Measurements from ENCODE around the gene MRPL21.

MRPL21 gene

DNA sequence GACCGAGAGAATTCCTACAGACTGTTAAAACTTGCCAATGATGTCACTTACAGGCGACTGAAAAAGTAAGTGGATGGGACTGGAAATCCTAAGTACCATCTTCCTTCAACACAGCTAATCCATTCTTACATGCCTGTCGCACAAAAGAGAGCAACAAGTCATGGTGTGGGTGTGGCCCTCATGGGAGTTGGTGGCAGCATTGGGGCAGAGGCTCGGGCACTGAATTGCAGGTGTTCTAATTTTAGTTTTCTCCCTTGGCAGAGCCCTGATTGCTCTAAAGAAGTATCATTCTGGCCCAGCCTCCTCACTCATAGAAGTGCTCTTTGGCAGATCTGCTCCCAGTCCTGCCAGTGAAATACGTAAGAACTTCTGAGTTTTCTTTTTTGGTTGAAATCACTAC is 4.6 kb upstream of the MRPL21 start:
- no peak overlapping the region for H3K27ac ChIP-seq

DNA sequence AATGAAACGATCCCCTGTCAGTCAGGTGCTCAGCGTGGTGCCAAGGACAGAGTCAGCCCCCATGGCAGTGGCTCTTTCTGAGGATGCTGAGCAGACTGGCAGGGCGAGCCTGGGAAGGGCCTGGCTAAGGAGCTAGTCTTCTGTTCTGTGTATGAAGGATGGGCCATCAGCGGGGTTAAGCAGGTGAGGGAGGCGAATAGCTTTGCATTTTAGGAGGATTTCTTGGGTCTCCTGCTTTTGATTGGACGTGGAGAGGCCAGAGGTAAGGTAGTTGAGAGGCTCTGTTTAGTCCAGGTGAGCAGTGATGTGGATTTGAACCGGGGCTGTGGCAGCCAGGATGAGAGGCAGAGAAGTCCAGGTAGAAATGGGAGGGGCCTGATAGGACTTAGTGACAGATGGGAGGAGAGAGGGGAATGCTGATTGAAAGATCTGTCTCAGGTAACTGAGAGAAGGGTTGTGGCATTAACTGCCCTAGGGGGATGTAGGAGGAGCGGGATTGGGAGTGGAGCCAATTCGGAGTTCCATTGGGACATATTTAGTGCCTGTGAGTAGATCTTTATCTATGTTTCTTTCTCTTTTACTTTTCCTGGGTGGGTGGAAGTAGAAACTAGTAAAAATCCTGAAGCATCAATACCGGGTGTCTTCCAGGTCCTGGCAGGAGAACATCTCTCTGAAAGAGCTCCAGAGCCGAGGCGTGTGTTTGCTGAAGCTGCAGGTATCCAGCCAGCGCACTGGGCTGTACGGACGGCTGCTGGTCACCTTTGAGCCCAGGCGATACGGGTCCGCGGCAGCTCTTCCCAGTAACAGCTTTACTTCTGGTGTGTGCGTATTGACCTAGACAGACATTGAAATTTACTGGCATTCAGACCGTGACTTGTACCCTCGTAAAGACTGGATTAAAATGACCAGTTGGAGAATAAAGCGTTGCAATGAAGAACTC is 2.1 kb upstream of the MRPL21 start:
- peak overlapping the region; percentile 94 for H3K27ac ChIP-seq
- TF ChIP-seq, protein P1, sequence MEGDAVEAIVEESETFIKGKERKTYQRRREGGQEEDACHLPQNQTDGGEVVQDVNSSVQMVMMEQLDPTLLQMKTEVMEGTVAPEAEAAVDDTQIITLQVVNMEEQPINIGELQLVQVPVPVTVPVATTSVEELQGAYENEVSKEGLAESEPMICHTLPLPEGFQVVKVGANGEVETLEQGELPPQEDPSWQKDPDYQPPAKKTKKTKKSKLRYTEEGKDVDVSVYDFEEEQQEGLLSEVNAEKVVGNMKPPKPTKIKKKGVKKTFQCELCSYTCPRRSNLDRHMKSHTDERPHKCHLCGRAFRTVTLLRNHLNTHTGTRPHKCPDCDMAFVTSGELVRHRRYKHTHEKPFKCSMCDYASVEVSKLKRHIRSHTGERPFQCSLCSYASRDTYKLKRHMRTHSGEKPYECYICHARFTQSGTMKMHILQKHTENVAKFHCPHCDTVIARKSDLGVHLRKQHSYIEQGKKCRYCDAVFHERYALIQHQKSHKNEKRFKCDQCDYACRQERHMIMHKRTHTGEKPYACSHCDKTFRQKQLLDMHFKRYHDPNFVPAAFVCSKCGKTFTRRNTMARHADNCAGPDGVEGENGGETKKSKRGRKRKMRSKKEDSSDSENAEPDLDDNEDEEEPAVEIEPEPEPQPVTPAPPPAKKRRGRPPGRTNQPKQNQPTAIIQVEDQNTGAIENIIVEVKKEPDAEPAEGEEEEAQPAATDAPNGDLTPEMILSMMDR (conservative IDR thresholded peaks at IDR 0.05), result no peak
- no peak for TF ChIP-seq ZFX (IDR thresholded peaks at IDR 0.05)

More for the DNA sequence above, 4.6 kb upstream of the MRPL21 start:
- TF ChIP-seq, protein P1 (conservative IDR thresholded peaks at IDR 0.05), result no peak
- no peak for TF ChIP-seq ZFX (IDR thresholded peaks at IDR 0.05)

DNA sequence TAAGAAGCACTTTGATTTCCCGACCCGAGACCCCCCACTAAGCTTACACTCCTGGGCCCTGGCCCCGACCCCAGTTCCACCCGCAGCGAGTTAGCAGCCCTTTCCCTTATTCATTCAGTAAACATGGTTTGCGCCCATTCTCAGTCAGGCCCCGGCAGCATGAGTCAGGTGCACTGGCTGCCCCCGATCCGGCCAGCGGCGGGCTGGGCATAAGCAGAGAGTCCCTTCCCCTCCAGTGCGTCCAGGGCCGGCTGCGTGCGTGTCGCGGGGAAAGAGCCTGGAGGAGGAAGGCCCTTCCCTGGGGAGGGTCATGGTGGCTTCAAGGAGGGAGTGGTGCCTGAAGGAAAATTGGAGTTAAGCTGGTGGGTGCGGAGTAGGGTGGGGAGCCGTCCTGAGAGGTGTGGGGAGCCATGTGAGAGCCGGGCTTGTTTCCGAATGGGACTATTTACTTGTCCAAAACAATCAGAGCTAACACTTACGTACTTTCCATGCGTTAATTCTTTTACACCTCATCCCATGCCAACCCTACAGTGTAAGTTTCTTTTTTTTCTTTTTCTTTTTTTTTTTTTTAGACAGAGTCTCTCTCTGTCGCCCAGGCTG is 716 bp upstream of the MRPL21 start:
- no peak; the same call in 1 of the 2 replicates for TF ChIP-seq ZFX (IDR thresholded peaks at IDR 0.05)
- TF ChIP-seq, protein P1 (conservative IDR thresholded peaks at IDR 0.05), result no peak

DNA sequence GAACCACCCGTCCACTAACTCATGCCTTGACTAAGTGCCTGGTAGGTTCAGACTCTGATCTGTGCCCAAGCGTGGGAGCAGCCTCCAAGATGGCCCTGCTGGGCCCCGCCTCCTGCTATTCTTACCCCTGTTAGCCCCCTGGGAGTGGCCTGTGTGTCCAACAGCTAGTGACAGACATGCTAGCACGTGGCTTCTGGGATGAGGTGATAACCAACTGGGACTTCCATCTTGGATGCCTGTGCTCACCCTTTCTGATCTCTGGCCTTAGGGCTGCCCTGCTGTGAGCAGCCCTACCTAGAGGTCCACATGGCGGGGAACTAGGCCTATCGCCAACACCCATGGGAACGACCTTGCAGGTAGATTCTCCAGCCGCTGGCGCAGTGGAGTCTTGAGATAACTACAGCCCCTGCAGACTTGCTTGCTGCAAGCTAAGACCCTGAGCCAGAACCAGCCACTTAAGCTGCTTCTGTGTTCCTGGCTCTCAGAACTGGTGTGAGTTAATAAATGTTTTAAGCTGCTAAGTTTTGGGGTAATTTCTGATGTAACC is 2.7 kb downstream of the MRPL21 start:
- no peak overlapping the region for H3K27ac ChIP-seq
- TF ChIP-seq, protein P1 (conservative IDR thresholded peaks at IDR 0.05), result no peak
- TF ChIP-seq ZFX (IDR thresholded peaks at IDR 0.05), result no peak

More for the DNA sequence above, 716 bp upstream of the MRPL21 start:
- H3K27ac ChIP-seq, result peak overlapping the region; percentile 94

DNA sequence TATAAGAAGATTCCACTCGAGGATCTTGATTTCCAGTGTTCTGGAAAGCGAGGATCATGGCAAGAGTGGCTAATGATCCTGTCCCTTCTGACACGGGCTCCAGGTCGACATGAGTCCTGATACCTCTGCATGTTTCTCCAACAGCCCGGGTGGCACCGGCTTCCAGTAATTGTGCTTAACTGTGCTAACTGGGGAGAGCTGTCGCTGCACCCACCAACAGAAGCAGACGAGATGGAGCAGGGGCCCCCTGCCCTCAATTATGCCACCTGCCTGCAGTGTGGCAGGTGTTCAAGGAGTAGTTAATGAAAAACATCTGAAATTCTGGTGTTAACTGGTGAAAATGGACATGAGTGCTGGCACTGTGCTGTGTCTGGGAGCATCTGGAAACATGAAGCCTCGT is 6.2 kb downstream of the MRPL21 start:
- no peak for TF ChIP-seq ZFX (IDR thresholded peaks at IDR 0.05)
- TF ChIP-seq, protein P1 (conservative IDR thresholded peaks at IDR 0.05), result no peak
- no peak overlapping the region for H3K27ac ChIP-seq

DNA sequence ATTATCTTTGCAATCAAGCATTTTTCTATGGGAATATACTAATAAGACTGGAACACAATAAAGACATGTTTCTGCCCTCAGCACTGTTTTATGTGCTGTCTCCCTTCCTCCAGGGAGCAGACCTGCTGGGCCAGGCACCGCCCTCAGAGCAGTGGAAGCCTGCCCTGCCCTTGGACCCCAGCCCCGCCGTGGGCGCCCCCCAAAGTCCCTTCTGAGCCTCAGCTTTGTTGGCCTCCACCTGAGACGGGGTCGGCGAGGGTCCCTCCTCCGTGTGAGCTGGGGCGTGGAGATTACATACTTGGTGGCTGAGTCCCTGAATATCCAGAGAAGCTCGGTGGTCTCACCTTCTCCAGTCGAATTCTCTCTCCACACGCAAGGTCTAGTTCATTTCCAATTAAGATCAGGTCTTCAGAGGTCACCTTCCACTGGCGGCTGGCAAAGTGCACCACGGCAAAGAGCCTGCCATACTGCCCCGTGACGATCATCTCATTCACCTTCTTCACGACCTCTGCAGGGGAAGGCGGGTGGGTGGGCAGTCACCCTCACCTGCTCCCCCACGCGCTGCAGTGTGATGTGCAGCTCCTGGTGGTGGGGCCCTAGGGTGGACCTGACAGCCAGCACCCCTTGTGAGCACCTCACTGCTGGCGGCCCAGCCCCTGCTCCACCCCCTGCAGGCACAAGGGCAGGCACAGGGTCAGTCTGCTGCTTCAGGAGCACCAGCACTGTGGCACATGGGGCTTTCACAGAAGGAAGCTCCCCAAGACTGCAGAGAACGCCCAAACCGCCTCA is 7.3 kb downstream of the MRPL21 start:
- TF ChIP-seq ZFX (IDR thresholded peaks at IDR 0.05), result no peak
- TF ChIP-seq, protein P1 (conservative IDR thresholded peaks at IDR 0.05), result no peak
- no peak overlapping the region for H3K27ac ChIP-seq

Data from C4-2B (cell line).